HEK293 (cell line): ENCODE results near the gene TMEFF1.

Experiments
- CTCF ChIA-PET: fragments of 350-600 bp; formaldehyde crosslinking; extraction: SDS; loops from one replicate; lab custom pipeline; 2021; ENCODE audit warnings: antibody characterized with exemption; lab: Yijun Ruan, JAX
- POLR2A ChIA-PET: fragments of 300-600 bp; formaldehyde crosslinking; extraction: SDS; loops from one replicate; lab custom pipeline; 2020; ENCODE audit warnings: antibody characterized with exemption, inconsistent platforms; lab: Yijun Ruan, JAX
- H3K27ac ChIP-seq: fragments of 200-500 bp; sonication (Bioruptor generic); 2 replicates; pipeline ENCODE4 v1.5.1; 2014; ENCODE audit warnings: low read depth, low read length, control low read depth, inconsistent platforms; ENCODE audit errors: extremely low read depth
- H3K36me3 ChIP-seq, 2 experiments: fragments of 200-500 bp in 1 of 2; sonication (Bioruptor generic) in 1 of 2; 1 replicate in 1 of 2; 2 replicates in 1 of 2; pipeline ENCODE4 v1.5.1; 2014 to 2017; ENCODE audit warnings: inconsistent platforms in 2 of 2, low read length in 2 of 2; ENCODE audit not compliant: control insufficient read depth in 2 of 2, insufficient read depth in 1 of 2
- H3K4me1 ChIP-seq: fragments of 200-500 bp; sonication (Bioruptor generic); 2 replicates; pipeline ENCODE4 v1.5.1; 2014; ENCODE audit warnings: mild to moderate bottlenecking, low read length, inconsistent platforms; ENCODE audit not compliant: control insufficient read depth, insufficient read depth
- H3K4me3 ChIP-seq: 2 replicates; pipeline ENCODE4 v1.5.1; 2011; ENCODE audit warnings: low read depth, mild to moderate bottlenecking, control low read depth, low read length, moderate library complexity
- H3K9me3 ChIP-seq: fragments of 200-500 bp; sonication (Bioruptor generic); 2 replicates; pipeline ENCODE4 v1.5.1; 2014; ENCODE audit warnings: low read depth, low read length, inconsistent platforms; ENCODE audit not compliant: control insufficient read depth, insufficient read depth
- BCL11B ChIP-seq: fragments of 450-650 bp; formaldehyde crosslinking; IDR thresholded peaks from 2 replicates; pipeline ENCODE4 v1.5.1; 2016; ENCODE audit warnings: low read depth, missing biosample characterization, missing genetic modification characterization
- CTCF ChIP-seq: fragments of 450-650 bp; formaldehyde crosslinking; IDR thresholded peaks from 2 replicates; pipeline ENCODE4 v1.5.1; 2016; ENCODE audit warnings: missing biosample characterization, missing genetic modification characterization
- EGR2 ChIP-seq: fragments of 450-650 bp; formaldehyde crosslinking; IDR thresholded peaks from 2 replicates; pipeline ENCODE4 v1.5.1; 2016; ENCODE audit warnings: low read depth, missing biosample characterization, missing genetic modification characterization
- KLF1 ChIP-seq: fragments of 450-650 bp; formaldehyde crosslinking; IDR thresholded peaks from 2 replicates; pipeline ENCODE4 v1.5.1; 2016; ENCODE audit warnings: missing biosample characterization, missing genetic modification characterization
- KLF17 ChIP-seq: fragments of 450-650 bp; formaldehyde crosslinking; IDR thresholded peaks from 2 replicates; pipeline ENCODE4 v1.5.1; 2016; ENCODE audit warnings: missing biosample characterization, missing genetic modification characterization
- REST ChIP-seq: fragments of 450-650 bp; formaldehyde crosslinking; IDR thresholded peaks from 2 replicates; pipeline ENCODE4 v1.5.1; 2016; ENCODE audit warnings: missing biosample characterization, missing genetic modification characterization
- SETDB1 ChIP-seq: IDR thresholded peaks from one replicate; pipeline ENCODE4 v1.6.1; 2017; ENCODE audit warnings: mild to moderate bottlenecking, low read length, moderate library complexity, mixed read lengths; ENCODE audit not compliant: insufficient read length
- ZFHX2 ChIP-seq: fragments of 450-650 bp; formaldehyde crosslinking; conservative IDR thresholded peaks from 2 replicates; pipeline ENCODE4 v1.5.1; 2016; ENCODE audit warnings: missing biosample characterization, missing genetic modification characterization
- ZFP37 ChIP-seq: fragments of 450-650 bp; formaldehyde crosslinking; IDR thresholded peaks from 2 replicates; pipeline ENCODE4 v1.5.1; 2016; ENCODE audit warnings: missing biosample characterization, missing genetic modification characterization
- ZFP41 ChIP-seq: fragments of 450-650 bp; formaldehyde crosslinking; IDR thresholded peaks from 2 replicates; pipeline ENCODE4 v1.5.1; 2016; ENCODE audit warnings: missing biosample characterization, missing genetic modification characterization, borderline replicate concordance
- ZNF132 ChIP-seq: fragments of 450-650 bp; formaldehyde crosslinking; IDR thresholded peaks from 2 replicates; pipeline ENCODE4 v1.5.1; 2017; ENCODE audit warnings: missing biosample characterization, missing genetic modification characterization, borderline replicate concordance
- ZNF157 ChIP-seq: fragments of 450-650 bp; formaldehyde crosslinking; IDR thresholded peaks from 2 replicates; pipeline ENCODE4 v1.5.1; 2016; ENCODE audit warnings: missing biosample characterization, missing genetic modification characterization
- ZNF174 ChIP-seq: fragments of 450-650 bp; formaldehyde crosslinking; IDR thresholded peaks from 2 replicates; pipeline ENCODE4 v1.5.0; 2017; ENCODE audit warnings: missing biosample characterization, mild to moderate bottlenecking, missing genetic modification characterization
- ZNF211 ChIP-seq: fragments of 450-650 bp; formaldehyde crosslinking; IDR thresholded peaks from 2 replicates; pipeline ENCODE4 v1.5.1; 2016; ENCODE audit warnings: low read depth, missing biosample characterization, missing genetic modification characterization
- ZNF24 ChIP-seq: fragments of 450-650 bp; formaldehyde crosslinking; IDR thresholded peaks from 2 replicates; pipeline ENCODE4 v1.5.1; 2016; ENCODE audit warnings: missing biosample characterization, missing genetic modification characterization
- ZNF302 ChIP-seq: fragments of 450-650 bp; formaldehyde crosslinking; IDR thresholded peaks from 2 replicates; pipeline ENCODE4 v1.5.1; 2016; ENCODE audit warnings: missing biosample characterization, missing genetic modification characterization, low read depth
- ZNF366 ChIP-seq: fragments of 450-650 bp; formaldehyde crosslinking; conservative IDR thresholded peaks from 2 replicates; pipeline ENCODE4 v1.5.1; 2016; ENCODE audit warnings: missing biosample characterization, missing genetic modification characterization
- ZNF391 ChIP-seq: fragments of 450-650 bp; formaldehyde crosslinking; IDR thresholded peaks from 2 replicates; pipeline ENCODE4 v1.5.1; 2016; ENCODE audit warnings: low read depth, missing biosample characterization, missing genetic modification characterization, borderline replicate concordance
- ZNF394 ChIP-seq: fragments of 450-650 bp; formaldehyde crosslinking; IDR thresholded peaks from 2 replicates; pipeline ENCODE4 v1.5.1; 2016; ENCODE audit warnings: missing biosample characterization, missing genetic modification characterization, mild to moderate bottlenecking, moderate library complexity, borderline replicate concordance
- ZNF473 ChIP-seq: fragments of 450-650 bp; formaldehyde crosslinking; IDR thresholded peaks from 2 replicates; pipeline ENCODE4 v1.5.1; 2017; ENCODE audit warnings: missing biosample characterization, missing genetic modification characterization
- ZNF488 ChIP-seq: fragments of 450-650 bp; formaldehyde crosslinking; IDR thresholded peaks from 2 replicates; pipeline ENCODE4 v1.5.1; 2016; ENCODE audit warnings: missing biosample characterization, missing genetic modification characterization
- ZNF514 ChIP-seq: fragments of 450-650 bp; formaldehyde crosslinking; IDR thresholded peaks from 2 replicates; pipeline ENCODE4 v1.5.1; 2016; ENCODE audit warnings: missing biosample characterization, missing genetic modification characterization
- ZNF548 ChIP-seq: fragments of 450-650 bp; formaldehyde crosslinking; IDR thresholded peaks from 2 replicates; pipeline ENCODE4 v1.5.1; 2016; ENCODE audit warnings: missing biosample characterization, missing genetic modification characterization
- ZNF560 ChIP-seq: fragments of 450-650 bp; formaldehyde crosslinking; IDR thresholded peaks from 2 replicates; pipeline ENCODE4 v1.5.1; 2017; ENCODE audit warnings: missing biosample characterization, missing genetic modification characterization, borderline replicate concordance
- ZNF610 ChIP-seq: fragments of 450-650 bp; formaldehyde crosslinking; IDR thresholded peaks from 2 replicates; pipeline ENCODE4 v1.5.1; 2016; ENCODE audit warnings: missing biosample characterization, missing genetic modification characterization, borderline replicate concordance
- ZNF658 ChIP-seq: fragments of 450-650 bp; formaldehyde crosslinking; IDR thresholded peaks from 2 replicates; pipeline ENCODE4; 2016; ENCODE audit warnings: missing biosample characterization, missing genetic modification characterization
- ZNF837 ChIP-seq: fragments of 450-650 bp; formaldehyde crosslinking; IDR thresholded peaks from 2 replicates; pipeline ENCODE4 v1.5.1; 2016; ENCODE audit warnings: missing biosample characterization, missing genetic modification characterization
- ZSCAN30 ChIP-seq: fragments of 450-650 bp; IDR thresholded peaks from 2 replicates; pipeline ENCODE4 v1.5.1; 2018; ENCODE audit warnings: missing biosample characterization, mild to moderate bottlenecking, missing genetic modification characterization, moderate library complexity

TMEFF1 gene

GRCh38 chr9:100534401-100534800 is 61.5 kb downstream of the TMEFF1 start:
- H3K9me3 ChIP-seq: no peaks in the 10 kb centered on the region
- CTCF ChIA-PET: interaction anchor here (0.7 to 1.0 kb wide), 2 partner anchors 11 to 29 kb away, joined by 3 to 6 read pairs; no protein-coding TSS in a partner anchor
- no peak for TF ChIP-seq ZNF610 (tag by site-specific recombination)
- no peak for TF ChIP-seq ZFHX2 (tag by site-specific recombination)
- no peak for TF ChIP-seq ZNF548 (tag by site-specific recombination)
- TF ChIP-seq ZNF560 (tag by site-specific recombination): no peak
- TF ChIP-seq ZSCAN30 (tag by site-specific recombination): no peak
- no peak for TF ChIP-seq ZNF366
- no peak for TF ChIP-seq ZNF132 (tag by site-specific recombination)
- TF ChIP-seq ZFP41: no peak
- no peak for TF ChIP-seq KLF1 (tag by site-specific recombination)
- TF ChIP-seq ZNF473: no peak
- TF ChIP-seq ZNF391: no peak
- TF ChIP-seq ZNF837: no peak
- no peak for TF ChIP-seq ZNF394 (tag by site-specific recombination)
- TF ChIP-seq ZNF24 (tag by site-specific recombination): no peak
- no peaks in the 10 kb centered on the region for H3K4me1 ChIP-seq
- no peak overlapping the region for H3K27ac ChIP-seq
- peaks cover 0 to 6% of the 10 kb centered on the region in 2 experiments; a peak in 1 of 3 replicates for H3K36me3 ChIP-seq
- POLR2A ChIA-PET: no interaction called here
- no peak overlapping the region for H3K4me3 ChIP-seq

GRCh38 chr9:100540327-100540726 is 67.4 kb downstream of the TMEFF1 start:
- ChIA-PET POLR2A (no interaction called here), CTCF (interaction anchor here (0.6 to 0.9 kb wide), 2 partner anchors 18 to 1033 kb away, joined by 3 read pairs; no protein-coding TSS in a partner anchor)
- Histone ChIP-seq H3K4me3 (no peak overlapping the region), H3K9me3 (no peaks in the 10 kb centered on the region), H3K36me3 (peaks cover 0 to 11% of the 10 kb centered on the region in 2 experiments; a peak in 1 of 3 replicates), H3K4me1 (no peaks in the 10 kb centered on the region), H3K27ac (no peak overlapping the region)
- no peak for TF ChIP-seq ZNF514
- TF ChIP-seq KLF17 (tag by site-specific recombination): no peak
- no peak for TF ChIP-seq CTCF (tag by site-specific recombination)
- TF ChIP-seq EGR2 (tag by site-specific recombination): no peak
- no peak for TF ChIP-seq ZNF211 (tag by site-specific recombination)
- TF ChIP-seq ZNF302 (tag by site-specific recombination): no peak

GRCh38 chr9:100549048-100549447 is 76.1 kb downstream of the TMEFF1 start:
- ChIA-PET POLR2A (no interaction called here), CTCF (interaction anchor here (0.8 to 0.9 kb wide), 2 partner anchors 13 to 111 kb away, joined by 3 read pairs; no protein-coding TSS in a partner anchor)
- H3K4me3 ChIP-seq: no peak overlapping the region
- H3K36me3 ChIP-seq: peaks cover 0 to 32% of the 10 kb centered on the region in 2 experiments; a peak in 2 of 3 replicates
- H3K9me3 ChIP-seq: no peaks in the 10 kb centered on the region
- no peak overlapping the region for H3K27ac ChIP-seq
- no peaks in the 10 kb centered on the region for H3K4me1 ChIP-seq
- no peak for TF ChIP-seq ZNF658 (tag by site-specific recombination)
- TF ChIP-seq REST (tag by site-specific recombination): no peak
- TF ChIP-seq ZNF157: no peak
- no peak for TF ChIP-seq ZNF174
- no peak for TF ChIP-seq ZNF488 (tag by site-specific recombination)
- no peak for TF ChIP-seq SETDB1
- TF ChIP-seq BCL11B: no peak
- TF ChIP-seq ZFP37 (tag by site-specific recombination): no peak
